Activated CD4-positive, alpha-beta T cell treated with anti-CD3 and anti-CD28 coated beads, Interleukin-2, amount 50 U/mL, for 48 hours (primary cell): ENCODE data around the gene GRHL3.
A peak's percentile ranks its signal among the peaks of the same experiment; 100 is the strongest.

ENCODE experiments used
- DNase-seq, 2 experiments: peaks; one replicate each; pipeline ENCODE4 v3.0.0-alpha.2; 2020

Gene GRHL3

DNA sequence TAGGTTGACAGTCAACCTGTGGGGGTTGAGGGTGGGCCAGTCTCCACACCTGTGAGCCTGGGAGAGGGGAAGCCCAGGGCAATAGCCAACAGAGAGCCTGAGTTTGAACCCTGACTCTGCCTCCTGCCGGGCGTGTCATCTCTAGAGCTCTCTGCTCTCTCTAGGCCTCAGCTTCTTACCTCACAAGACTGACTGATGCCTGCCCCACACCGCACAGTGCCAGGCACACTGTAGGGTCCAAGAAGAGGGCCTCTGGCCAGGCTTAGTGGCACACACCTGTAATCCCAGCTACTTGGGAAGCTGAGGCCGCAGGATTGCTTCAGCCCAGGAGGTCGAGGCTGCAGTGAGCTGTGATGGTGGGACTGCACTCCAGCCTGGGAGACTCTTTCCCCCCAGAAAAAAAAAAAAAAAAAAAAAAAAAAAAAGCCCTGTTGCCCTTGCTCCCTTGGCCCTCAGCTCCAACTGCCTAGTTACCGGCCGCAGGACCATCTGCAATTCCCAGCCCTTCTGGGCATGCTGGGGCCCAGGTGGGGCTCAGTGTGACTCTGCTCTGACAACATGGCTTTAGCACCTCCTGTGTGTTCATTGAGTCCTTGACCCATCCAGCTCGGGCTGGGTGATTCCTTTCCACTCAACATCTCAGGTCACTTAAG is 25.1 kb downstream of the GRHL3 start:
- DNase-seq = no peak

DNA sequence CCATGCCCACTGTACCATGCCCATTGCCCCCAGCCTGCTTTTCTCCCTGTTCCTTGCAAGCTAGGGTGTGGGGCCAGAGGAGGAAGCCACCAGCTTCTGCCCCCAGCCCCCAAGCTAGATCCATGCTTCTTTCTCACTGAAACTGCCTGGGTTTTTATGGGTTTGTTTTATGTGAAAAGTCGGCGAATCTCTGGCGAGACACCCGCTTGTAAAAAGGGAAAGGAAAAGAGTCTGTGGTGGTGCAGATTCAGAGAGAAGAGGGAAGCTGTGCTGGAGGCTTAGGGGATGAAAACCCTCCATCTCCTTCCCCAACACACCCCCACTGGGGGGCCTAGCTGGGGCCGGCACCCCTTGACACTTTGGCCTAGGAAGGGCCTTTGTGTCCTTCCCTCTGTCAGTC is 26.2 kb downstream of the GRHL3 start:
- no peak for DNase-seq

DNA sequence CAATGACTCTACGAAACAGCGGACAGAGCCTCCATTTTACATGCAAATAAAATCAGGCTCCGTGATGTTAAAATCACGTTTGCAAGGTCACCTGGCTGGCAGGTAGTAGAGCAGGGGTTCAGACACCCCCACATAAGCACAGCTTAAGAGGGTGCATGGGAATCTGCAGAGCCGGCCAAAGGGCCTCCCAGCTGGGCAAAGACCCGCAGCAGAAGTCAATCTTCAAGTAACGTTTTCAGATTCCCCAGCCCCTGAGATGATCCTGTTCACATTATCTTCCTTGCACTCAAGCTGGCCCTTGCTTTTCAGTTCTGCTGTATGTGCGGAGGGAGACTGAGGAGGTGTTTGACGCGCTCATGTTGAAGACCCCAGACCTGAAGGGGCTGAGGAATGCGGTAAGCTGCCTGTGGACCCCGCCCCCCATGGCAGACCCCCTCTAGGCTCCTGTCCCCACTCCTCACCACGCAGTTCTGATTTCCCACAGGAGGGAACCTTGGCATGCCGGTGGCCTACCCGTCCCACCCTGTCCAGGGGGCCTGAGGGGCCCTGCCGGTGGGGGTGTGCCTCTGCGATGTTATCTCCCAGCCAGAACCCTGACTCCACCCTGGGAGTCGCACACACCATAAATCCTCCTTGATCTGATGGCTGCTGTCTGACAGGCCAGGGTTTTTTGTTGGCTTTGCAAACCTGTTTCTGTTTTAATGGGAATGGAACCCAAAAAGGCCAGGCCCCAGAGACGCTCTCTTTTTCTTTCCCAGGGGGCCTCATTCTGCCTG is 28.2 kb downstream of the GRHL3 start:
- no peak for DNase-seq

DNA sequence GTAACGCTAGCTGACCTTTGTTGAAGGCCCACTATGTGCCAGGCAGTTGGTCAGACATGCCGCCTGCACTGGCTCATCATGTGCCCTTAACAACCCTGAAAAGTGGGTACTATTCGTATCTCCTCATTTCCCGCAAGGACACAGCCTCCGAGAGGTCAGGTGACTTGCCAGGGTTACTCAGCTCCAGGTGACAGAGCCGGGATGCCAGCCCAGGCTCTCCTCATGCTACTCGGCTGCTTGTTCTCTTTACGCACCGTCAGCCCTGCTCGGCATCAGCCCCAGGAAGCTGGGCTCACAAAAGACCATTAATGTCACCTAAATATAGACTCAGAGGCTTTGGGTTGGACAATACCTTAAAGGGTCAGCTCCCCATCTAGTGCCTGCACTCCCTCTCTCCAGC is 29.0 kb downstream of the GRHL3 start:
- DNase-seq = no peak

DNA sequence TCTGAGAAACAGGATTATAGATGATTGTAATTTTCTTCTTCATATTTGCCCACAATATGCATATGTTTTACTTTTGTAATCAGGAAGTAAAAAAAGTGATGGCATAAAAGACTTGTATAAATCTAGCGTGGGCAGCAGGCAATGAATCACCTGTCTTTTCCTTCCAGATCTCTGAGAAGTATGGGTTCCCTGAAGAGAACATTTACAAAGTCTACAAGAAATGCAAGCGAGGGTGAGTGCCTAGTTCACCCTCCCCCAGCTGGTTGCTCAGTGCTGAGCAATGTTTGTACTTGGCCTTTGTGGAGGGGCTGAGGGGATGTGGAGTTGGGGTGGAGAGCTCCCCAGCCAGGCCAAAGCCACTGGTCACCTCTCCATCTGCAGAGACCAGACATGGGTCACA is 30.7 kb downstream of the GRHL3 start:
- peak; percentile 24 to 27 for DNase-seq

DNA sequence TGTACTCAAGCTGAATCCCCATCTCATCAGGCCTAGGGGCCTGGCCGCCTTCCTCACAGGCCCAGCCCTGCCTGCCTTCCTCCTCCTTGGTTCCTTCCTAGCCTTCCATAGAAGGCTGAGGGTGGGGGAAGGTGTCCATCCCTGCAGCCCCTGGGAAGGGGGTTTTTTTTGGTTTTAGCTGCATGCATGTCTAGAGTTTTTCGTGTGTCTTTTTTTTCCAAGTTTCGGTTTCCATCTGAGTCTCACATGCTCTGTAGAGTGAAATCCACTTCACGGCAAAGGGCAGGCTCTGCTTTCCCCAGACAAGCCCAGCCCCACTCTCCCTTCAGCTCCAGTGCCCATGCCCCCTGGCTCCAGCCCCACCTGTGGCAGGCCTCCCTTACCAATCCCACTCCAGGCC is 32.1 kb downstream of the GRHL3 start:
- peak; percentile 13 to 14 for DNase-seq

DNA sequence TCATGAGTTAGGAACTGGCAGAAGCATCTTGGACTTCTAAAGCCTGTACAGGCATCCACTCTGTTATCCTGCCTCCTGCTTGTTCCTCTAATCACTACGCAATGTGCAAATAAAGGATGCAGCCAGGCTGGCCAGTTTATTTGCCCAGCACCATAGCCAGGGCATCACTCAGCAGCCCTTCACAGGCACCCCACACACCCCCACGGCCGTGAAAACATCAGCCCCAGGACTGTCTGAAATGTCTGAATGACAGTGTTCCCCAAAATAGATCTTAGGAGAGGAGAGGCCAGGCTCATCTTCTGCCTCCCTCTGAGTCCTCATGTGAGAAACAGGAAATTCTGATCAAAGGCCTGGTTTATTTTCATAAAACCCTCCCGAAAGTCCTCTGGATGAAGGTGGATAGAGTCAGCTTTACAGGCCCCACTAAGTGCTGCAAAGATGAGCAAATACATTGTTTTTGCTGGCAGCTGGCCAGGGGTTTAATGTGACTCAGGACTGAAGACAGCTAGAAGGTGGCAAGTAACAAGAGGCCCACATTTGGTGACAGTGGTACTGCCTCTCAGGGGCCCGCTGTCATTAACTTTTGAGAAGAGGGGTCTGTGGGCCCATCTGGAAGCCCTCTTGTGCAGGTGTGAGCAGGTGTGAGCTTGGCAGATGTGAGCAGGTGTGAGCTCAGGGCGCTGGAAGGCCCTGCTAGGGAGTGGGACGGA is 32.9 kb downstream of the GRHL3 start:
- DNase-seq = peak; percentile 72 to 81

DNA sequence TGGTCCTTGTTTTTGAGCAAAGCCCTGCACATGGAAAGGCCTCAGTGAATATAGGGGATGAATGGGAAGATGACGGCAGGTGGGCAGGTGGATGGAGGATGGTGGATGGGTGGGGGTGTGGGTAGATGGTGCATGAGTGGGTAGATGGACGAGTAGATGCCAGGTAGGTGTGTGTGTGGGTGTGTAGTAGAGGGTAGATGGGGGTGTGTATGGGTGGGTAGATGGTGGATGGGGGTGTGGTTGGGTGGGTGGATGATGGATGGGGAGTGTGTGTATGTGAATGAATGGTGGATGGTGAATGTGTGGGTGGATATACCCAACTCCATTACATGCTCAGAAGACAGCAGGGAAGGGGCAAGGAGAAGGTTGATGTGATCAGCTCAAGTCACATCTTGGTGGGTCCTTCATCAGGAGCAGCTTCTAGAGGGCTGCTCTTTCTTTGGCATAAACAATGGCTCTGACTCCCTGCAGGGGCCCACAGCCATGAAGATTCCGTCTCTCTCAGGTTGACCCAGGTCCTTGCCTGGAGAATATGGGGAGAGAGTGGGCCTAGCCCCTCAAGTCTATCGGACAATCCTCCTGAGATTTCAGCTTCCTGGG is 34.2 kb downstream of the GRHL3 start:
- no peak for DNase-seq

DNA sequence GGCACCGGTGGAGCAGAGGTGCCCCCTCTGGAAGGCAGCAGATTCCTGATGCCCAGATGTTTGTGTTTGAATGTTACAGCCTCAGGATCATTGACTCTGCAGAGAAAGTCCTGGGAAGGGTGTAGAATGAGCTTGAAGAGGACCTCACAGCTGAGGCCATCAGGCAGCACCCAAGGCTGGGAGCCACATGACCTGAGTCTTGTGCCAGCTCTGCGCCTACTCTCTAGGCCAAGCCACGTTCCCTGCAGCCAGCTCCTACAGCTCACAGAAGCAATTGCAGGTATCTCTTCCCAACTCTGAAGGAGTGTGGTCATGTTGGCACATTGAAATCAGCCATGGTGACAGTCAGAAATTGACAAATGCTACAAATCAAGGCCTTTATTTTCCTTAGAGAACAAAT is 36.3 kb downstream of the GRHL3 start:
- DNase-seq = no peak

DNA sequence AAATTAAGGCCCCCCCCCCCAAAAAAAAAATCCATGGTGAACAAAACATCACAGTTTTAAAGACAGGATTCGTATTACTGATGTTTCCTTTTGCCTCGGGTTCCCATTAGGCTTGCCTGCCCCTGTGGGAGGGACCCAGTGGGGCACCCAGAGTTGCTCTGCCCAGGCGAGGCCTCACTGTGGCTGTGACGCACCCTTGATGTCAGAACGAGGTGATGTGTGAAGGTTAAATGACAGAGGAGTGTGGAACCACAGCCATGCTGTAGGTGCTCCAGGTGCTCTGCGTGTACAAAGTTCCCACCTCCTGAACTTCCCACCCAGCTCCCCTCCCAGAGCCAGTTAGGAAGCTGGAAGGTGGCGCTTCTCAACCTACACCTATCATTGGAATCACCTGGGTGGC is 37.9 kb downstream of the GRHL3 start:
- no peak for DNase-seq

DNA sequence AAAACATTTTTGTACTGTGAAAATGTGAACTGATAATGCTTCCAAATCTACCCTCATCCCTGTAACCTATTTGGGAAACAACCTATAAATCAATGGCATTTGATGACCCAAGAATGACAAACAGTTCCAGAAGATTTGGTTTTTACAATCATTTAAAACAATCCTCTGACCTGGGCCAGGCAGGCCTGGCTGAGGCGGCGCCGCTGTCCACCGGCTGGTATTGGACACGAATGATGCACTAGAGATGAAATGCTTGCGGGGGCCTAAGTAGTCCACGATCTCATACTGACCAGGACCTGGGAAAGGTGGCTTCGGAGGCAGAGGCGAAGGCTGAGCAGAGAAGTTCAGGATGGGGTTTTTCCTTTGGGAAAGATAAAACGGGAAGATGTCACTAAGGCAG is 41.5 kb downstream of the GRHL3 start:
- DNase-seq = no peak

DNA sequence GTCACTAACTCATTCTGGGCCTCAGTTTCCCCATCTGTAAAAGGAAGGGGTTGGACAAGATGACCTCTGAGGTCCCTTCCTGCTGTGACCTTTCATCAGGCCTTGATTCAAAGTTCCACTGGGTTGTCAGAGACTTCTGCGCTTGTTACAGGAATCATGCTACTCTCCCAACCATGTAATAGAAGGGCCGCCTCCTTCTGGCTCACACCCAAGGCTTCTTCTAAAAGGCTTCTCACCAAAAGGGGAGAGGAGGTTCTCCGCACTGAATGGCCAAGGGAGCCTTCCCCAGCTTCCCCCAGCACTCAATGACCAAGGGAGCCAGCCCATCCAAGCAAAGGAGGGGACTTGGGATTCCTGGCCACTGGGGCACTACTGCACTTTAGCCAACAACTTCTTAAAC is 42.7 kb downstream of the GRHL3 start:
- no peak for DNase-seq

DNA sequence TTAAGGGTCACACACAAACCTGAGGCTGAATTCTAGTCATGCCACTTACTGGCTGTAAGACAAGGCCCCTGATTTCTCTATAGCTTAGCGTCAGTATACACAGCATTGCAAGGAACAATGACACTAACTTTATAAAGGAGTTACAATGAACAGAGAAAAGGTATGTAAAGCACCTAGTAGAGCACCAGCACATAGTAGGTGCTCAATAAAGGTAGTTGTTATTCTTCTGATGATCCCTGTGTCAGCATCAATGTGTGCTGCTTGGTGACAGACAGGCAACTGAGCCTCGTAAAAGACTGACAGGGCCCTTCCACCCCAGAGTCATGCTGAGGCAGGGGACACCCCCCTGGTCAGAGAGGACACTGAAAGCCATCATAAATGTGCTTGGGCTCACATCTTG is 43.2 kb downstream of the GRHL3 start:
- DNase-seq = no peak

DNA sequence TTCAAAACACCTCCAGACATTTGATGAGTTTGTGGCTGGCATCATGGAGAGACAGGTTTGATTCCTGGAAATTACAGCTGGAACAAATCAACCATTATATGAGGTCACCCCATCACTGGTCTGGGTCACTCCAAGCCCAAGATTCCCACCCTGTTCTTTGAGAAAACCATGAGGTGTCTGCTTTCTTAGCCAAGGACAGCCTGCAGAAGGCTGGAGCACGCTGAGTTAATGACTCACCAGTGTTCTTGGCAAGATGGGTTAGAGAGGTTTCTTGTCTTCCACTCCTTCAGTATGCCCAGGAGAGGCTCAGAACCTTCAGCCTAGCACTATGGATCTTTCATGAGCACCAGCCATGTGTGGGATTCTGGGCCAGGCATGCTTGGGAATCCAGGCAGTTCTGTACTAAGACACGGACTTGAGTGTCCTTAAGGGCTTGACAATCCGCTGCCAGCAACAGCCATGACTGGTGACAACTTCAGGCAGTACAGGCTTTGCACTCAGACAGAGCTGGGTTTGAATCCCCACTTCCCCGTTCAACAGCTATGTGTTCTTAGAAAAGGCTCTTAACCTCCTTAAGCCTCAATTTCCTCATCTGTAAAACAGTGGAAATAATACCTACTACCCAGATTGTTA is 43.9 kb downstream of the GRHL3 start:
- DNase-seq = no peak

DNA sequence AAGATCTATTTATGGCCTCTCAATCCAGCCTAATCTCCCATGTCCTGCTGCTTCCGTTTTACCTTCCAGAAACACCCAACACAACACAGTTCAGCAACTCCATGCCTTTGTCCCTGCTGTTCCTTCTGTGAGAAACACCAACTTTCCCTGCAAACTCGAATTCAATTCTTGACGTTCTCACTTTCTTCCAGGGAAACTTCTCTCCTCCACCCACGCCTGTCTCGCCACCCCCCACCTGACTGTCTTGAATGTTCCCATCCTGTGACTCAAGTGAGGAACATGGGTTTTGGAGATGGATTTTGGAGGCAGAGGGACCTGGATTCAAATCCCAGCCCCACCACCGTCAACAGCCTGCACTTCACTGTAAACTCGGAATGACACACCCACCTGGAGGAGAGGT is 44.8 kb downstream of the GRHL3 start:
- DNase-seq = no peak

DNA sequence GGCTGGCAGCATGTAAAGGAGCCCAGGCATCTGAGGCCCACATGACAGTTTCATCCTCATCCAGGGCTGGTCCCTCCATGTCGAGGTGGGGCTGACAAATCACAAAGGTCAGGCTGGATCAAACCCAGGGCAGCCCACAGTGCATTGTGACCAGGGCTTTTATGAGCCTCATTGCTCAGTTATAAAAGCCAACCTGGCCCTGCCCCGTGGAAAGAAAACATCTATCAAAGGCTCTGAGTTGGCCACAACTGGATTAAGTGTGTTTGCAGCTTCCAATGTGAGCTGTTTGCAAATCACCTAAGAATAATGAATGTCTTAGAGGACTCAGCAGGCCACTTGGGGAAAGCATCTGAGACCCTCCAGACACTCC is 45.4 kb downstream of the GRHL3 start:
- no peak for DNase-seq

DNA sequence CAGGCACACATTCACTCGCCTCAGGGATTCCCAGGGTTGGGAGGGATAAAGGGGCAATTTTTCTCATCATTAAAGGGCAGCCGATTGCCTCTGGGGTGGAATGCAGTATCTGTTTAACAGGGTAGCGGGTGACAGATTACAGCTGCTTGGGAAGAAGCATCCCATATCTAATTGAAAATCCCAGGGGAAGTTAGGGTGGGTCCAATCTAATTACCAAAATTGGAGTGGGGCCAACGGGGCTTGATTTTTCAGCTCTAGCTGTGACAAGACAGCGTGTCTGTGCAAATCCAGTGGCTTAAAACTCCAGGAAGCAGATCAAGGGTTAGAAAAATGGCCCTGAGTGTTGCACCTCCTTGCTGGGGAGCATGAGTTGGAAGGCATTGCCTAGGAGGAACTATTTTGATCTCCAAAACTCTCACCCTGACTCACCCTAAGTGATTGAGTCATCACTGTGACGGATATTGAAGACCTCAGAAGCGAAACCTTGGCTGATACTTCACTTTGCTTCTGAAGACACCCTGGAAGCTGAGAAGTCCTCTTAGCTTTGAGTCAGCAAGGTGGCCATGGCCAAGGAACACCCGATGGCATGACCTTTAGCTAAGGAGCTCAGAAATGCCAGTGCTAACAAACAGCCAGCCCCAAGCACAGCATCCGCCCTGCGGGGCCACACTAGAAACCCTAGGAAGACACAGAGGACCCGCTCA is 46.0 kb downstream of the GRHL3 start:
- DNase-seq = peak; percentile 36 to 52

DNA sequence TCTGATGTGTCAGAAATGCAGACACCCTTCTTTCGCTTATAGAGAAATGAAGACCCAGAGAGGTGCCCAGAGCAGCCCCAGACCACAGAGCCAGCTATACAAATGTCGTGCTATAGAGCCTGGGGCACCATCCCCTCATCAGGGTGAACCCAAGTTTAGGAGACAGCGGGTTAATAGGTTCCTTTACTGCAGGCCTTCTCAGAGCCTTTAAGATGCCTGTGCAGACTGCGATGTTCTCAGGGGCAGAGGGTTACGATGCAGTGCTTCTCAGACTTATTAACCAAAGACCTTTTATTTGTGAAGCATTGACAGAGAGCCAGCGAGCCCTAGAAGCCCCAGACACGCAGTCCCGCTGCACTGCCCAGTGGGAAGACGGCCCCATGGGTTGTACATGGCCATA is 47.5 kb downstream of the GRHL3 start:
- no peak for DNase-seq

DNA sequence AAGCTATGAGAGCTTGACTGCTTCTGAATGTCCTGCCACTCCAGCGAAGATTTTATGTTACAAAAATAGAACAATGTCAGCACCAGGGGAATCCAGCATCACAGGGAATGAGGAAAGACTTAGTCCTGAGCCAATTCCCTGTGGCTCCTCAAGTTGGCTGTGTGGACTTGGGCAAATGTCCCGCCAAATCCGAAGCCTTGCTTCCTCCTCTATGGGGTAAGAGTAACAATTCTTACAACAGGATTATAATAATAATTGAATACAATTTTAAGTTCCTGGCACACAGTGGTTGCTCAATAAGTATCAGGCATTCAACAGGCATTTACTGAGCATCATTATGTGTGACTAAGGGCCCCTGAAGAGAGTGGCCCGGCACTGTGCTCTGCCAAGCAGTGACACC is 50.0 kb downstream of the GRHL3 start:
- no peak for DNase-seq

DNA sequence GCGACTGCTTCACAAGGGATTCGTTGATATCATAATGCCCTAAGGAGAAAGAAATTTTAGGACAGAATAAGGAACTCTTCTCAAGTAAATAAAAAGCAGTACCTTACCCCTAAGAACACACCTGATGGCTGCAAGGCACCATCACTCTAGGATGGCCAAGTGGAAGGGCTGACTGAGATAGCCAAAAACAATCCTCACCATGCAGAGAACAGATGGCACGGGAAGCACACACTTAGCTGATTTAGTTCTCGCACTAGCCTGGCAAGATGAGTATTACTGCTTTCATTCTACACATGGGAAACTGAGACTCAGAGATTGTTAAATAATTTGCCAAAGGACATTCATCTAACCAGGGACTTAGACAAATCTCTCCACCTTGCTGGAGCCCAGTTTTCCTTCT is 50.6 kb downstream of the GRHL3 start:
- DNase-seq = no peak

DNA sequence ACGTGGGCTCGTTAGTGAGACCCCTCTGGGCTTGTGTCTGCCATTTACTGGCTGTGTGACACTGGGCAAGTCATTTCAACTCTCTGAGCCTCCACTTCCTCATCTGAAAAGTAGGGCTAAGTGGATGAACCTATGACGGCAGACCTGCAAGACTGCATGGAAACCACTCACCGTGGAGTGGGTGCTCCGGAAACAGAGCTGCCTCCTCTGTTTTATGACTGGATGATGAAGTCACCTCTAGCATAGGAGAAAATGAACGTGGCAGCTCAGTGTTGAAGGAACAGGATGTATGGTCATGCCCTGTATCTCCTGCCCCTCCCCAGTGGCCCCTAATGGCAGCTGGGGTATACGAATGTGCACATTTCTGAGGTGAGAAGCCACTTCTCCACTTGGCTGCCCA is 53.9 kb downstream of the GRHL3 start:
- no peak for DNase-seq

DNA sequence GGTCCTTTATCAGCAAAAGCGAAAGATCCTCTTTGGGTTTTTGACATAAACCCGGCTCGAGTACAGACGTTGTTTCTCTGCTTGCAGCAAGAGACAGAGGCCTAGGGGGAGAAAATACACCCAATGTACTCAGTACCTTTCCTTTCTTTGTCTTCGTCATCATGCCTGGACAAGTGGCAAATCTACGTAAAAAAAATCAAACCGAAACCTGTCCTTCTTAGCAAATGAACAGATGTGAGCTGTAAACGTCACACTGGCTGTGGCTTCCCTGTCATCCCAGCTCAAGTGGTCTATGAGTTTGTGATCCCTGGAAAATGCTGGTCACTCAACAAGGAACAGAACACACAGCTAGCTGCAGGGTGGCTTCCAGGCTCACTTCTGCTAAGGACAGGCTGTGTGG is 54.6 kb downstream of the GRHL3 start:
- no peak for DNase-seq
